ENCODE data around the gene RAB27A. TPM values are rescaled to one million over a fixed set of nuclear protein-coding genes. Genes with fewer than 3 reads are reported as not detected.

RAB27A gene
- total RNA-seq, 1 experiment from 2014 or later = 12.3 TPM

GRCh38 chr15:55234104-55234799 lies 55.4 kb downstream of the RAB27A start:
- H3K4me3 ChIP-seq = no peak overlapping the region
- ChIA-PET CTCF (no interaction called here), POLR2A (ENCODE audit: unreplicated experiment) (no interaction called here)
- H3K79me2 ChIP-seq (ENCODE audit: low read depth) = no peaks in the 10 kb centered on the region
- 0 out of 2 replicates have a peak, but pooled peaks cover 7% of the 10 kb centered on the region for H3K4me1 ChIP-seq (replicated peaks; ENCODE audit: insufficient read depth)
- no peaks in the 10 kb centered on the region for H4K20me1 ChIP-seq (ENCODE audit: insufficient read depth)
- no peaks in the 10 kb centered on the region for H3F3A ChIP-seq (ENCODE audit: insufficient read depth, low read depth)
- DNase-seq = no peak
- BruUV-seq (replicated peaks) = no TSS peak
- H2AFZ ChIP-seq = no peak overlapping the region
- no peaks in the 10 kb centered on the region for H3K27me3 ChIP-seq (ENCODE audit: insufficient read depth, low read depth)
- no peak for TF ChIP-seq EZH2 (IDR thresholded peaks at IDR 0.05; ENCODE audit: low read depth)
- TF ChIP-seq CTCF (conservative IDR thresholded peaks at IDR 0.05) = no peak
- H3K27ac ChIP-seq = no peak overlapping the region
- H3K4me2 ChIP-seq = no peak overlapping the region
- intact Hi-C loops (cut with micrococcal nuclease; ENCODE audit: unreplicated experiment) = no loop called here
- no peaks in the 10 kb centered on the region for H3K9me3 ChIP-seq (ENCODE audit: insufficient read depth, low read depth)
- H3K9me2 ChIP-seq (ENCODE audit: insufficient read depth) = no peaks in the 10 kb centered on the region
- no peaks in the 10 kb centered on the region for H3K36me3 ChIP-seq (ENCODE audit: low read depth)

- intact Hi-C loops (cut with micrococcal nuclease; ENCODE audit: unreplicated experiment) = no loop called here
- no TSS peak for BruUV-seq (replicated peaks)
- CTCF ChIA-PET = no interaction called here
Measured at GRCh38 chr15:55231455-55231854, 58.2 kb downstream of the RAB27A start.

GRCh38 chr15:55230953-55231352 lies 58.7 kb downstream of the RAB27A start:
- Histone ChIP-seq H3K9me3 (ENCODE audit: insufficient read depth, low read depth) (no peaks in the 10 kb centered on the region), H3K27me3 (ENCODE audit: insufficient read depth, low read depth) (no peaks in the 10 kb centered on the region), H2AFZ (no peak overlapping the region), H3K4me3 (no peak overlapping the region), H3K4me1 (replicated peaks; ENCODE audit: insufficient read depth) (0 out of 2 replicates have a peak, but pooled peaks cover 7% of the 10 kb centered on the region), H3K79me2 (ENCODE audit: low read depth) (no peaks in the 10 kb centered on the region), H4K20me1 (ENCODE audit: insufficient read depth) (no peaks in the 10 kb centered on the region), H3K27ac (no peak overlapping the region), H3K36me3 (ENCODE audit: low read depth) (no peaks in the 10 kb centered on the region), H3F3A (ENCODE audit: insufficient read depth, low read depth) (no peaks in the 10 kb centered on the region), H3K9me2 (ENCODE audit: insufficient read depth) (no peaks in the 10 kb centered on the region), H3K4me2 (no peak overlapping the region)
- no peak for TF ChIP-seq CTCF (conservative IDR thresholded peaks at IDR 0.05)
- ChIA-PET CTCF (no interaction called here), POLR2A (ENCODE audit: unreplicated experiment) (no interaction called here)
- intact Hi-C loops (cut with micrococcal nuclease; ENCODE audit: unreplicated experiment) = no loop called here
- BruUV-seq (replicated peaks) = no TSS peak
- DNase-seq = no peak

More at GRCh38 chr15:55231455-55231854, 58.2 kb downstream of the RAB27A start:
- Histone ChIP-seq H3K27ac (no peak overlapping the region), H3K27me3 (ENCODE audit: insufficient read depth, low read depth) (no peaks in the 10 kb centered on the region), H3F3A (ENCODE audit: insufficient read depth, low read depth) (no peaks in the 10 kb centered on the region), H3K9me3 (ENCODE audit: insufficient read depth, low read depth) (no peaks in the 10 kb centered on the region), H3K4me1 (replicated peaks; ENCODE audit: insufficient read depth) (0 out of 2 replicates have a peak, but pooled peaks cover 7% of the 10 kb centered on the region), H4K20me1 (ENCODE audit: insufficient read depth) (no peaks in the 10 kb centered on the region), H3K36me3 (ENCODE audit: low read depth) (no peaks in the 10 kb centered on the region), H3K79me2 (ENCODE audit: low read depth) (no peaks in the 10 kb centered on the region), H2AFZ (no peak overlapping the region), H3K9me2 (ENCODE audit: insufficient read depth) (no peaks in the 10 kb centered on the region), H3K4me3 (no peak overlapping the region), H3K4me2 (no peak overlapping the region)
- DNase-seq = no peak
- POLR2A ChIA-PET (ENCODE audit: unreplicated experiment) = no interaction called here
- no peak for TF ChIP-seq EZH2 (IDR thresholded peaks at IDR 0.05; ENCODE audit: low read depth)
- TF ChIP-seq CTCF (conservative IDR thresholded peaks at IDR 0.05) = no peak

Measured in PC-9 (cell line).